Measurements from ENCODE around the gene MANEAL.

MANEAL gene

GRCh38 chr1:37807220-37807554 lies 13.5 kb downstream of the MANEAL start:
- DNase-seq (ENCODE audit: low read depth): no peak
- peak overlapping the region; percentile 85 for H3K4me3 ChIP-seq (ENCODE audit: low read depth, low read length)
- no peak for TF ChIP-seq CTCF (IDR thresholded peaks at IDR 0.05; ENCODE audit: insufficient read depth, low read depth, low read length, missing control alignments)

GRCh38 chr1:37807555-37808368 lies 14.1 kb downstream of the MANEAL start, which contains the start of the genes C1orf122 and YRDC:
Gene C1orf122 (plus strand): TSS chr1:37807790. CDS start chr1:37808405, 615 bp downstream.
Gene YRDC (minus strand): TSS chr1:37808208. CDS start chr1:37808180, 28 bp downstream.
- peak within 1 kb of the TSS; percentile 85 for H3K4me3 ChIP-seq (ENCODE audit: low read depth, low read length)
- peak; percentile 94 for DNase-seq (ENCODE audit: low read depth)
- TF ChIP-seq CTCF (IDR thresholded peaks at IDR 0.05; ENCODE audit: insufficient read depth, low read depth, low read length, missing control alignments): no peak

GRCh38 chr1:37808369-37809319 lies 15.0 kb downstream of the MANEAL start:
- no peak for TF ChIP-seq CTCF (IDR thresholded peaks at IDR 0.05; ENCODE audit: insufficient read depth, low read depth, low read length, missing control alignments)
- no peak for DNase-seq (ENCODE audit: low read depth)

GRCh38 chr1:37809942-37810341 lies 16.3 kb downstream of the MANEAL start:
- no peak for DNase-seq (ENCODE audit: low read depth)
- no peak overlapping the region for H3K4me3 ChIP-seq (ENCODE audit: low read depth, low read length)
- TF ChIP-seq CTCF (IDR thresholded peaks at IDR 0.05; ENCODE audit: insufficient read depth, low read depth, low read length, missing control alignments): no peak

More at GRCh38 chr1:37808369-37809319, 15.0 kb downstream of the MANEAL start:
- peak overlapping the region; percentile 85 for H3K4me3 ChIP-seq (ENCODE audit: low read depth, low read length)

- H3K4me3 ChIP-seq (ENCODE audit: low read depth, low read length): no peak overlapping the region
- DNase-seq (ENCODE audit: low read depth): peak; percentile 79
- peak; percentile 95 for TF ChIP-seq CTCF (IDR thresholded peaks at IDR 0.05; ENCODE audit: insufficient read depth, low read depth, low read length, missing control alignments)
Measured at GRCh38 chr1:37811027-37811655, 17.5 kb downstream of the MANEAL start.

GRCh38 chr1:37813529-37814145 lies 20.0 kb downstream of the MANEAL start:
- H3K4me3 ChIP-seq (ENCODE audit: low read depth, low read length): no peak overlapping the region
- TF ChIP-seq CTCF (IDR thresholded peaks at IDR 0.05; ENCODE audit: insufficient read depth, low read depth, low read length, missing control alignments): no peak
- no peak for DNase-seq (ENCODE audit: low read depth)
